BE2C (cell line): ENCODE data around the gene ZNF516.

ENCODE experiments used
- DNase-seq: peaks from one replicate; pipeline ENCODE4 v3.0.0-alpha.2; 2020
- H3K27me3 ChIP-seq: fragments of 250-450 bp; sonication (Bioruptor Pico); 2 replicates; pipeline ENCODE4 v1.5.1; 2020; ENCODE audit warnings: mild to moderate bottlenecking
- H3K36me3 ChIP-seq: fragments of 250-450 bp; sonication (Bioruptor Pico); 2 replicates; pipeline ENCODE4 v1.5.1; 2020; ENCODE audit warnings: mild to moderate bottlenecking
- H3K4me1 ChIP-seq: fragments of 250-450 bp; sonication (Bioruptor Pico); 2 replicates; pipeline ENCODE4 v1.5.1; 2020
- H3K4me3 ChIP-seq: 2 replicates; pipeline ENCODE4 v1.5.1; 2011; ENCODE audit warnings: low read depth, low read length
- H3K9me3 ChIP-seq: fragments of 250-450 bp; sonication (Bioruptor Pico); 2 replicates; pipeline ENCODE4 v1.5.1; 2020
- CTCF ChIP-seq: IDR thresholded peaks from 2 replicates; pipeline ENCODE4 v1.5.1; 2012; ENCODE audit warnings: mild to moderate bottlenecking, low read depth, low read length

Gene ZNF516

GRCh38 chr18:76351961-76352581 is 143.0 kb downstream of the ZNF516 start:
- no peak for TF ChIP-seq CTCF
- Histone ChIP-seq H3K4me1 (no peaks in the 10 kb centered on the region), H3K27me3 (no peaks in the 10 kb centered on the region), H3K36me3 (no peaks in the 10 kb centered on the region), H3K4me3 (peak overlapping the region; percentile 32), H3K9me3 (no peaks in the 10 kb centered on the region)
- DNase-seq: peak; percentile 80

- H3K9me3 ChIP-seq: no peaks in the 10 kb centered on the region
- H3K36me3 ChIP-seq: no peaks in the 10 kb centered on the region
- no peak for TF ChIP-seq CTCF
- no peaks in the 10 kb centered on the region for H3K27me3 ChIP-seq
- no peak overlapping the region for H3K4me3 ChIP-seq
- no peak for DNase-seq
- no peaks in the 10 kb centered on the region for H3K4me1 ChIP-seq
Measured at GRCh38 chr18:76350134-76351025, 144.7 kb downstream of the ZNF516 start.

GRCh38 chr18:76349067-76349715 is 145.9 kb downstream of the ZNF516 start:
- Histone ChIP-seq H3K4me3 (peak overlapping the region; percentile 40), H3K9me3 (no peaks in the 10 kb centered on the region), H3K36me3 (no peaks in the 10 kb centered on the region), H3K4me1 (no peaks in the 10 kb centered on the region), H3K27me3 (no peaks in the 10 kb centered on the region)
- peak; percentile 52 for DNase-seq
- peak; percentile 75 for TF ChIP-seq CTCF

GRCh38 chr18:76348267-76349066 is 146.6 kb downstream of the ZNF516 start:
- Histone ChIP-seq H3K9me3 (no peaks in the 10 kb centered on the region), H3K36me3 (no peaks in the 10 kb centered on the region), H3K4me1 (no peaks in the 10 kb centered on the region), H3K4me3 (no peak overlapping the region), H3K27me3 (no peaks in the 10 kb centered on the region)
- DNase-seq: no peak
- no peak for TF ChIP-seq CTCF

GRCh38 chr18:76347341-76347740 is 147.7 kb downstream of the ZNF516 start:
- no peaks in the 10 kb centered on the region for H3K36me3 ChIP-seq
- no peak for TF ChIP-seq CTCF
- no peaks in the 10 kb centered on the region for H3K27me3 ChIP-seq
- H3K4me3 ChIP-seq: no peak overlapping the region
- DNase-seq: no peak
- H3K4me1 ChIP-seq: no peaks in the 10 kb centered on the region
- no peaks in the 10 kb centered on the region for H3K9me3 ChIP-seq
